HG02840 (cell line): ENCODE results near the gene MTCP1.

Experiments
- ATAC-seq: cut with Tn5 transposase; IDR thresholded peaks from one replicate; pipeline ENCODE4 v1.9.1; 2021; ENCODE audit warnings: mild to moderate bottlenecking, moderate library complexity, moderate number of reproducible peaks; ENCODE audit not compliant: unreplicated experiment, low FRiP score

MTCP1 gene, protein sequence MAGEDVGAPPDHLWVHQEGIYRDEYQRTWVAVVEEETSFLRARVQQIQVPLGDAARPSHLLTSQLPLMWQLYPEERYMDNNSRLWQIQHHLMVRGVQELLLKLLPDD

DNA sequence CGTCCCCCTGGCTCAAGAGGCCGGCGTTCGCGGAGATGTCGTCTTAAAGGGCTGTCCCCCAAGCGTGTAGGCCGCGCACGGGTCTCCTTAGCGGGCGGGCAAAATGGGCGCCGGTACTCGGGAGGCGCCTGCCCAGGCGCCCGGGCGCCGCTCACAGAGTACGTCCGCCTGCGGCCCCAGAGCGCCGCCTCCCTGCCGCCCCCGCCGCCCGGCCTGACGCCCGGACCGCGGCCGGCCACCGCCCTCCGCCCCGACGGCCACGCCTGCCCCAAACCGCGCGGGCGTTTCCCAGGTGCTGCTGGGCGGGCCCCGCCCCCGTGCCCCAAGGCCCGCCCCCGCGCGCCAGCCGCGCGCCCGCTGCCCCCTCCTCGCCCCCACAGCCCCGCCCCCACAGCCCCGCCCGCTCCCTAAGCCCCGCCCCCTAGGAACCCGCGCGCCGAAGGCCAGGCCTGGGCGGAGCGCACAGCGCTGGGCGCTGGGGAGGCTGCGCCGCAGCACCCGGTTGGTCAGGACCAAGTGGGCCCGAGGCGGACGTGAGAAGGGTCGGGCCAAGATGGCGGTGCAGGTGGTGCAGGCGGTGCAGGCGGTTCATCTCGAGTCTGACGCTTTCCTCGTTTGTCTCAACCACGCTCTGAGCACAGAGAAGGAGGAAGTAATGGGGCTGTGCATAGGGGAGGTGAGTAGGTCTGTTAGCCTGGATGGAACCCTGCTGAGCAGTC, at the start of gene MTCP1, which contains the start of the genes BRCC3 and CMC4:
Gene MTCP1 (minus strand): TSS at position 162 of the 719 bp plus-strand sequence. CDS start 5,126 bp downstream, outside the sequence.
Gene BRCC3 (plus strand): TSS at position 534 of the 719 bp plus-strand sequence. CDS start 20 bp downstream, at position 554.
Gene CMC4 (minus strand): TSS at position 162 of the 719 bp plus-strand sequence. CDS start 7,113 bp downstream, outside the sequence.
- peak; percentile 85 for ATAC-seq

DNA sequence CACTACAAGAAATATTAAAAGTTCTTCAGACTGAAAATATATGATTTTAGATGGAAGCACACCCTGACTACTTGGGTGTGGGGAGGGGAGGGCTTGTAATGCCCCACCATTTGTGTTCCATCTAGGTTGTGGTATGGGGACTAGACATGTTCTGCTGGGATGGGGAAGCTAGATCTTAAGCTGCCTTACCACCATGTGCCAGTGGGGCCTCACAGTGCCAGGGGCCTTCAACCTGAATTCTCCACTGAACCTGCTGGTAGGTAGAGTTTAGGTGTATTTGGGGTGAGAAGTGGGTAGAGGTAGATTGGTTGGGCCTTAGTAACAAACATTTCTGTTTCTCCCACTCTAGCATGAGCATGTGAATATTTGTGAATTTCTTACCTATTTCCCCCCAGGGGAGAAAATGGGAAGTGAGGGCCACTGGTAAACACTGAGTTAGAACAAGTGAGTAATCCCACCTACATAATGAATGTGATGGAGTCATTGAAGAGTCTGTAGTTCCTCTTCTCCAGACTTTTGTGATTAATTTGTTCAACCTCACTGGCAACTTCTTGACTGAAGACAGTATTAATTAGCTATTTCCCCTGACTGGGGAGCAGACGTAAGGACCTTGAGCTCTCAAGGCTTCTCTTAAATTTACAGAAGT, 44.4 kb upstream of the MTCP1 start:
- no peak for ATAC-seq

DNA sequence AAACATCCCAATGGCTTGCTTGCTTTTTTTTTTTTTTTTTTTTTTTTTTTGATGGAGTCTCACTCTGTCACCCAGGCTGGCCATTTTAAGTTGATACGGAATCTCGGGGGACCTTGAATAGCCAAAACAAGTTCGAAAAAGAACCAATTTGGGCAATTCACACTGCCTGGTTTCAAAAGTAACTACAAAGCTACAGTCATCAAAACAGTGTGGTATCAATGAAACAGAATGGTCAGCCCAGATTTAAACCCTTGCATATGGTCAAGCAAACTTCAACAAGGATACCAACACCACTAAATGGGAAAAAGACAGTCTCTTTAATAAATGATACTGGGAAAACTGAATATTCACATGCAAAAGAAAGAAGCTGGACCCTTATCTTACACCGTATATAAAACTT, 42.2 kb upstream of the MTCP1 start:
- no peak for ATAC-seq

DNA sequence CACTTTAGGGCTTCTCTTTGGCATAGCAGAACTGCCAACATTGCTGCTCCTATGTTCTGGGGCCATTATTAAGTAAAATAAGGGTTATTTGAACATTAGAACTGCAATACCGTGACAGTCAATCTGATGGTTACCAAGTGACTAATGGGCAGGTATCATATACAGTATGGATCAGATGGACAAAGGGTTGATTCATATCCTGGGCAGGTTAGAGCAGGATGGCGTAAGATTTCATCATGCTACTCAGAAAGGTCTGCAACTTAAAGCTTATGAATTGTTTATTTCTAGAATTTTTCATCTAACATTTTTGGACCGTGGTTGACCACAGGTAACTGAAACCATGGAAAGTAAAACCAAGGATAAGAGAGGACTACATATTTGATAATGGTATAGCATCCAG, 41.2 kb upstream of the MTCP1 start:
- ATAC-seq = no peak

DNA sequence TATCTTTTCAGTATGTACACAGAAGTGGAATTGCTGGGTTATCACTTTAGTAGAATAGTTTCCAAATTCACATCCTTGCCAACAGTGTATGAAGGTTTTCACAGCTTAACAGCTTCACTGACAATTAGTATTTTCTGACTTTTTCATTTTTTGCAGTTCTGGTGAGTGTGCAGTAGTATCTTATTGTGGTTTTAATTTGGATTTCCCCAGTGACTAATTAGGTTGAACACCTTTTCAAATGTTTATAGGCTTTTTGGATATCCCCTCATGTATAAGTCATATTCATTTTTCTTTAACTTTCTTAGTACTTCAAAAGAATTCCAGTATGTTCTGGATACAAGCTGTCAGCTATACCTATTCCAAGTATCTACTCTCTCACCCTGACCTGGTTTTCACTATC, 37.5 kb upstream of the MTCP1 start:
- ATAC-seq = no peak

DNA sequence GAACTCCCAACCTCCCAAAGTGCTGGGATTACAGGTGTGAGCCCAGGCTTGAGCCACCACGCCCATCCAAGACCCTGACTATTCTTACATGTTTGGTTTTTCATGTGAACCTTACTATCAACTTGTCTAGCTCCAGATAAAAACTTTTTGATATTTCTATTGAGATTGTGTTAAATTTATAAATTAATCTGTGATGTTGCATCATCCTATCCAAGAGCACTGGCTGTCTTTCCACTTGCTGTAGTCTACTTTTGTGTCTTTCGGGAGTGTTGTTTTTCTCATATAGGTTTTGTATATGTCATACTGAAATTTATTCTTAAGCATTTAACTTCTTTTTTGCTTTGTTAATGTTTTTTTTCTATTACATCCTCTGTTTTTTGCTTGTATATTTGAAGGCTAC, 35.0 kb upstream of the MTCP1 start:
- no peak for ATAC-seq

DNA sequence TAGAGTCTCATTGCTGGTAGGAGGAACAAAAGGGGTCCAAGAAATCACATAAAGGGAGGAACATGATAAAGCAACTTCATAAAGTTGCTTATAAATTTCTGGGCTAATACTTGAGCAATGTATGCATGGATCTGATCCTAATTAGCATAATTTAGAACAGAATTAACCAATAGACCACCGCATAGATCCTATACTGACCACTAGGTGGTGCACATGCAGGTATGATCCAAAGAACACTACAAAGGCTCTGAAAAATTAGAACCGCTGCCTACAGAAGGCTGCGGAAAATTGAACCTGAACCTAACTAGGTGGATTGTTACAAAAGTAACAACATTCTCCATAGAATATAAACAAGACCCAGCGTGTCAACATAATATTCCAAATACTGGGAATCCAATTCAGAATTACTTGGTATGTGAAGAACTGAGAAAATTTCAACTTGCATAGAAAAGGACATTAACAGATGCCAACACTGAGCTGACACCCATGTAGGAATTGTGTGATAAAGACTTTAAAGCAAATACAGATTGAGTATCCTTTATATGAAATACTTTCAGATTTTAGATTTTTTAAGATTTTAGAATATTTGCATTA, 23.6 kb upstream of the MTCP1 start:
- no peak for ATAC-seq

DNA sequence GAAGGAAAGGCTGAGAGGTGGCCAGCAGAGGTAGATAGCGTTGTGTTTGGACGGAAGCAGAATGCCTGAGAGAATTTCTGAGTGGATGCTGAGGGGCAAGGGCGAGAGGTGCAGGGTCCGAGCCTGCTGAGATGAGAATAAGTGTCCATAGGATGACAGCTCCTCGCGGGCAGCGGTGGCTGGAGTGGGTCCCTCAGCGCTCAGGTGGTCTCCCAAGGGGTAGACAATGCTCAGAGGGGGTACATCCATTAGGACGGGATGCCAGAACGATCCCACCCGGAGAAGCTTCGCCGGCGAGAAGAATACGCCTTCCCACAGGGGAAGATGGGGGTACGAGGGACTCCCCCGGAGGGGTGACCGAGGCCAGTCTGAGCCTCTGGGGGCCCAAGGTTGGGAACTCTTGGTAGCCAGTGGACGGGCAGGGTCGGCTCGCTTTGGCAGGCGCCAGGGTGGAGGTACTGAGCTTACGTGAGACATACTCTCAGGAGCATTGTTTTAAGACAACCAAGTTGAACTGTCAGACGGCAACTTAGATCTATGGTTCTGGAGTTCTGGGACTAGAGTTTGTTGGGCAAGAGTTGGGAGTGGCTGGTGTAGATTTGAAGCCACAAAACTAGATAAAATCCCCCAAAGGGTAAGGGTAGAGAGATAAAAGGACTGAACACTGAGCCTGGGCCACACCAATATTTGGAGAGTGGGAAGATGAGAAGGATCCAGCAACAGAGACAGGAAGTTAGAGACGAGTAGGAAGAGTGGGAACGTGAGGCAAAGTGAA, 16.2 kb upstream of the MTCP1 start:
- ATAC-seq = no peak

DNA sequence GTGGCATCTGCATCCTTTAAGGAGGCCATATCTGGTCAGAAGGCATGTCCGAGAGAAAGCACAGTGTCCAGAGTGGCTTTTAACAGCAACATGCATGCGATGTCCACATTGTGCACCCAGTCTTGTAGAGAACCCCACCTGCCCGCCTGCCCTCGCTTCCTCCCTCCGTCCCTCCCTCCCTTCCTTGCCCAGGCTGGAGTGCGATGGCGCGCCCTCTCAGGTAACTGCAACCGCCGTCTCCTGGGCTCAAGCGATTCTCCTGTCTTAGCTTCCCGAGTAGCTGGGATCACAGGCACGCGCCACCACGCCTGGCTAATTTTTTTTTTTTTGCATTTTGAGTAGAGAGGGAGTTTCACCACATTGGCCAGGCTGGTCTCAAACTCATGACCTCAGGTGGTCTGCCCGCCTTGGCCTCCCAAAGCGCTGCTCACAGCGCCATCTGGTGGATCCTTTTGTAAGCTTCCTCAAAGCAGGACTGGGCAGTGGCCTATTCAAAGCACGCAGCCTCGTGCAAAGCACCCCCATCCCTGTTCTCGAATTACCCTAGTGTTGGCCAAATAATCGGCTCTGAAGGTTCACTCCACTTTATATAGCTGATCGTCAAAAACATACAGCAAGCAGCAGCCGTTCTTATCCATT, 15.4 kb upstream of the MTCP1 start:
- no peak for ATAC-seq

DNA sequence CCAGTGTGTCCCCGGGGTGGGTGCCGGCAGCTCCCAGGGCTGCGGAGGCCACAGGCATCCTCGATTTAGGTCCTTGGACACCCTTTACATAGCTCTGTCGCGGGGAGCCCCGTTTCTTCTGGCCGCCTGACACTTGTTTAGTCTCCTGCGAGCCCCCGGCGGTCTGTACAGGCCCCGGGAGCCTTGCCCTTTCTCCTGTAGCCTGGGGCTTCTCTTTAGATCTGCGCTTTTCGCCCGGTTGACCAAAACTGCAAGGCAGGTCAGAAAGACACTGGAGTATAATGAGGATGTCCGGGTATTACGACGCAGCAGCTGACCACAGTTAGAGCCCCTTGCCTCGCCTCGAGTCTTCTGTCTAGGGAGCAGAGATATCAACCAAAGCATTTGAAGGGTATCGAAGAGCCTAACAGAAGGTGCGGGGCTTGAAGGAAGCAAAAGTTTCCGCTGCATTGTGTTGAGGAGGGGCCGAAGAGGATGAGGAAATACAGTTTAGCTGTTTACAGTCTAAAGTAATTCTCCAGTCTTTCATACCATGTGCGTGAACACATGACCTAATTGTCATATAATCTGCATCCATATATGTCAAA, 851 bp upstream of the MTCP1 start:
- ATAC-seq = peak; percentile 19

DNA sequence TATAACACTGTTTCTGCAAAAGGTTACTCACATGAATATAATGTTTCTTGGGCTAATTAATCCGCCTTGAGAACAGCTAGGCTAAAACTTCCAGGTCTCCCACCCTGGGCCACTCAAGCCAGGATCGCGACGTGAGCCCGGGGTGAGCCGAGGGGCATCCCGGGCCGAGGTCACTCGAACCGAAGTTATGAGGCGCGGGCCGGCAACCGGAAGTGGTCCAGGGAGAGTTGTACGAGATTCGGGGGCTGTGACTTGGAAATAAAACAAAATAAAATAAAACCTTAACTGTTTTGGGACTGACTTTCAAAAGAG, 317 bp downstream of the MTCP1 start:
- peak; percentile 31 for ATAC-seq

DNA sequence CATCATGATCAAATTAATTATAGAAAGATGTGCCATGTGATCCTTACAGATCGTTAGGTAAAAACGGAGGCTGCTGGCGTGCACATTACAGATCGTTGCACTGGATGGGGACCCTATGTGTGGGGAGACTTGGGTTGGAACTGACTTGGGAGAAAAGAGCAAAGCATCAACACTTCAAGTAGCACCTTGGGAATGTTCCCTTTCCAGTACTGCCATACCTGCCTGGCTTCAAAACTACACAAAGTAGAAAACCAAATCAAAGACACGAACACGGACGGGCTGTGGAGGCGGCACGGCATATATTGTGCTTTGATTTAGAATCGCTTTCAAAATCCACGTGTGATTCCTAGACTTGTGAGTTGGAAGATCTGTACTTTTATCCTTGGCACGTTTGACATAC, 898 bp downstream of the MTCP1 start:
- ATAC-seq = no peak

DNA sequence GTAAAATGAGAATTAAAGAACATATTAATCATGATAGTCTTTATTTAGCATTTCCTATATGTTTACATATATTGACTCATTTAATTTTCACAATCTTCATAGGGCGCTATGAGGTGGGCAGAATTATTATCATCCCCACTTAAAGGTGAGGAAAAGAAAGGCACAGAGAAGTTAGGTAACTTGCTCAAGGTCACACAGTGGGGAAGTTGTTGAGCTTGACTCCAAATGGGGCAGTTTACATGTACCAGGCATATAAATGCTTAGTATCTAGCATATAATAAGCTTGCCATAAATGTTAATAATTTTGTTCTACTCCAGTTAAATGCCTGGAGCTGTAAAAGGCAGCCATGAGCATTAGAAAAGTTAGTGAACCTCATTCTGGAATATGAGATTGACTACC, 1.5 kb downstream of the MTCP1 start:
- ATAC-seq = no peak

DNA sequence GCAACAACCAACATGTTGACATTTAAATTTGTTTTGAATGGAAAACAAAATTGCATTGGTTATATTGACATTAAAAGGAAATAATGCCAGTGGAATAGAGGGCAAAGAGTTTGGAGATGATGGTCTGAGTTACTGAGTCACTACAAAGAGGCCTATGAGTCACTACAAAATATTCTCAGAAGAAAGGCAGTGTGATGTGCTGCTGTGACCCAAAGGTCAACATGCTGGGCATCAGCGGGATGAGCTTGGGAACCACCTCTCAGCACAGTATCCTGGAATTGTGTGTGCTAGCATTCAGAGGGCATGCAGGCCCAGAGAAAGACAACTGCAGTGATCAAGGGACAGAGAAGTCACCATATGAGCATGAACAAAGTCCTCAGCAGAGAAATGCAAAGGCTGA, 2.8 kb downstream of the MTCP1 start:
- no peak for ATAC-seq

DNA sequence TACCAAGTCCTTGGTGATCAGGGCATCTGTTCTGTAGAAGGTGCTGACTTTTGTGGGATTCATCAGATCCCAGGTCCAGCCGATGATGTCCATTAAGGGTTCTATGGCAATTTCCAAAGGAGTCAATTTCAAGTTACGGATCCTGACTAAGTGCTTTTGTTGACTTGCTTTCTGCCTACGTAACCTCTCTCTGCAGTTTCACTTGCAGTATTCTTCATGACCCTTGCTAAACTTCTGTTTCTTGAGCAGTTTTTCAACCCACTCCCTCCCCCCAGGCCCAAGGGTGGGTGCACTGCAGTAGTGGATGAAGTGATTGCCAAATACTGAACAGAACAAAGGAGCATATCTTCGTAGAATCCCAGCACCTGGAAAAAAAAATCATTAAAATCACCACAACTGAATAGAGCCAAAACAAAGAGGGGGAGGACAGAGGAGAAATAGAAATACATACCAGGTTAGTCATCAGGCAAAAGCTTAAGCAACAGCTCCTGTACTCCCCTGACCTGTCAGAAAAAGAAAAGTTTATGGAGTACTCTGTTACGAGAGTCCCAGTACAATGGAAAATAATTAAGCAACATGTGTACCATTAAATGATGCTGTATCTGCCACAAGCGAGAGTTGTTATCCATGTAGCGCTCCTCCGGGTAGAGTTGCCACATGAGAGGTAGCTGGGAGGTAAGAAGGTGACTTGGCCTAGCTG, 5.8 kb downstream of the MTCP1 start:
- no peak for ATAC-seq

DNA sequence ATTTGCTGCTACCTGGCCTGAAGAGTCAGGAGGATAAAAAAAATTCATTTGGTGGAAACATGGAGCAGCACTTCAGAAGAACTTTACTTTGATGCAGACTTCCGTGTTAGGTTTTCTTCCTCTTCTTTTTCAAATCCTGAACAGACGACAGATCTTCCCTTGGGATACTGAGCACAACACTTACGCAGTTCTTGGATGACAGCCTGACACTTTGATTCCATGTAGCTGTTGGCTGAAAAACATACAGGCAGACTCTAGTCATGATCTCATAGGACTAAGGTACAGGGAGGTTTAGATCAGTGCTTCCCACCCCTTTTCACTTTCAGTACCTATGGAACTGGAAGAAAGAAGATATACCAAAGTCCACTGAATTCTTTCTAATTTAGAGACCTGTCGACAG, 9.2 kb downstream of the MTCP1 start:
- ATAC-seq = no peak

DNA sequence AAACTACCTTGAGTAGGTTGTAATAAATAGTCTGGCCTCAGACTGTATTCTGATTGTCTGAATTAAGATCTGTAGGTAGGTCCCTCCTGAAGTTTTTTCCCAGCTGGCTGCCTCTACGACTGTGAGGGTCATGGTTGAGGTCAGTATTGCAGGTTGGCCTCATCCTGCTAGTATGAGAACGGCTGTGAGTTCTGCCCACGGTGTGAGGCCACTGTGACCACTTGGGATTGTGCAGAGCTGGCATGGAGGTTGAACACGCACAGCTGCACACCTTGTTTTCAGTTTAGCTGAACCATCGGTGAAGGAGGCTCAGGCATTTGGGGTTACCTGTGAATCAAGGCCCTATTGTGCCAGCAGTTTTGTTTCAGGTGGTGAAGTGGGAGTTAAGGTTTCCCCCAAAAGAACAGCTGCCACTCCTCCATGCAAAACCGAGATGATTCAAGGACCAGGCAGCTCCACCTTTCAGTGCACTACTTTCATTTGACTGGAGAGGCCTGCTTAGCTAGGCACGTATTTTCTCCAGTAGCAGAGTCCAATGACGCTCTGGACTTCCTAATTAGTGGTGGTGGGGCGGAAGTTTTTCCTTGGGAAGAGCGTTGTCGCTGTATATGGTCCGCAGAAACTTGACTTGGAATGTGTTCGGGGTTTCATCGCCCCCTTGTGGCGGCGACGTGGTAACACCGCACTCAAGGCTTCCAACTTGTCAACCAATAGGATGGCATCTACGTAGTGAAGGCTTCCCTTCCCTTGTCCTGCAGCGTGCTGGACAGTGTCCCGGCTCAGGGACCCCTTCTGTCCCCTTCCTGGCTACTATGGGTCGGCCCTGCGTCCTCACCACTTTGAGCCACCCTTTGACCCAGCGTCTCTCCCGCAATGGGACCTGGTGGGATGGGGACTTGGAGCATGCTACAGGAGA, 13.8 kb downstream of the MTCP1 start:
- ATAC-seq = peak; percentile 79

DNA sequence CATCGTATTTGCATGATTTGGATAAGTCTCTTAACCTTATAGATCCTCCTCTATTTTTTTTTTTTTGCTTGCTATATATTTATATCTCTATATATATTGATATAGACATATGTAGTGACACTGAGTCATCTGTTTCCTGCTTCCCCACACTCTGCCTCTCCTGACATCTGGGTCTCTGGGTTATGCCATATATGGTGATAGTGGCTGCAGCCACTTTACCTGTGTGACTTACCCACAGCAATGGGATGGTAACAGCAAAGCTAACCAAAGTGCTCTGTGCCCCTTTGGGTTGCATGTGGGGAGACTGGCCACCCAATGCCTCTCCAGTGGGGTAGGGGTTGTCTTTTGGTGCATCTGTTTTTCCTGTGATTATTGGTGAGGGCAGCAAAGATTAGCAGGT, 14.5 kb downstream of the MTCP1 start:
- ATAC-seq = no peak
